Measurements from ENCODE around the gene SKAP1.
"Not testable (repeated sequence)": the region's sequence is repeated elsewhere in the genome, so short reads cannot be mapped to it uniquely, and the experiment has no call there.

Gene SKAP1

GRCh38 chr17:48285614-48286013, 144.4 kb downstream of the SKAP1 start:
- no peak for DNase-seq (ENCODE audit: low read depth, low spot score)

- DNase-seq (ENCODE audit: low read depth, low spot score): no peak
These were observed 146.1 kb downstream of the SKAP1 start for GRCh38 chr17:48283907-48284306.

- DNase-seq (ENCODE audit: low read depth, low spot score): no peak
These were observed 146.6 kb downstream of the SKAP1 start for GRCh38 chr17:48283411-48283810.

GRCh38 chr17:48282303-48282702, 147.7 kb downstream of the SKAP1 start:
- no peak for DNase-seq (ENCODE audit: low read depth, low spot score)

GRCh38 chr17:48278760-48279491, 151.1 kb downstream of the SKAP1 start:
- DNase-seq (ENCODE audit: low read depth, low spot score): no peak

- no peak for DNase-seq (ENCODE audit: low read depth, low spot score)
These were observed 153.2 kb downstream of the SKAP1 start for GRCh38 chr17:48276776-48277175.

- DNase-seq (ENCODE audit: low read depth, low spot score): no peak
These were observed 159.1 kb downstream of the SKAP1 start for GRCh38 chr17:48270899-48271298.

GRCh38 chr17:48269209-48269608, 160.8 kb downstream of the SKAP1 start:
- no peak for DNase-seq (ENCODE audit: low read depth, low spot score)

- DNase-seq (ENCODE audit: low read depth, low spot score): no peak
These were observed 166.3 kb downstream of the SKAP1 start for GRCh38 chr17:48263731-48264035.

GRCh38 chr17:48262982-48263730, 166.9 kb downstream of the SKAP1 start:
- no peak for DNase-seq (ENCODE audit: low read depth, low spot score)

- no peak for DNase-seq (ENCODE audit: low read depth, low spot score)
These were observed 168.6 kb downstream of the SKAP1 start for GRCh38 chr17:48261297-48261880.

- DNase-seq (ENCODE audit: low read depth, low spot score): no peak
These were observed 170.2 kb downstream of the SKAP1 start for GRCh38 chr17:48259694-48260291.

GRCh38 chr17:48258331-48258730, 171.7 kb downstream of the SKAP1 start:
- DNase-seq (ENCODE audit: low read depth, low spot score): no peak

GRCh38 chr17:48255759-48256158, 174.3 kb downstream of the SKAP1 start:
- no peak for DNase-seq (ENCODE audit: low read depth, low spot score)

GRCh38 chr17:48254896-48255295, 175.1 kb downstream of the SKAP1 start:
- no peak for DNase-seq (ENCODE audit: low read depth, low spot score)

- no peak for DNase-seq (ENCODE audit: low read depth, low spot score)
These were observed 176.0 kb downstream of the SKAP1 start for GRCh38 chr17:48253975-48254374.

GRCh38 chr17:48251950-48252349, 178.1 kb downstream of the SKAP1 start:
- DNase-seq (ENCODE audit: low read depth, low spot score): no peak

GRCh38 chr17:48250949-48251348, 179.1 kb downstream of the SKAP1 start:
- DNase-seq (ENCODE audit: low read depth, low spot score): no peak

- not testable (repeated sequence) for DNase-seq (ENCODE audit: low read depth, low spot score)
These were observed 180.0 kb downstream of the SKAP1 start for GRCh38 chr17:48250059-48250458.

GRCh38 chr17:48247603-48248002, 182.4 kb downstream of the SKAP1 start:
- no peak for DNase-seq (ENCODE audit: low read depth, low spot score)

GRCh38 chr17:48247038-48247437, 183.0 kb downstream of the SKAP1 start:
- no peak for DNase-seq (ENCODE audit: low read depth, low spot score)

- no peak for DNase-seq (ENCODE audit: low read depth, low spot score)
These were observed 183.4 kb downstream of the SKAP1 start for GRCh38 chr17:48246612-48247011.
